ENCODE data around the gene EIF3D.

DNA sequence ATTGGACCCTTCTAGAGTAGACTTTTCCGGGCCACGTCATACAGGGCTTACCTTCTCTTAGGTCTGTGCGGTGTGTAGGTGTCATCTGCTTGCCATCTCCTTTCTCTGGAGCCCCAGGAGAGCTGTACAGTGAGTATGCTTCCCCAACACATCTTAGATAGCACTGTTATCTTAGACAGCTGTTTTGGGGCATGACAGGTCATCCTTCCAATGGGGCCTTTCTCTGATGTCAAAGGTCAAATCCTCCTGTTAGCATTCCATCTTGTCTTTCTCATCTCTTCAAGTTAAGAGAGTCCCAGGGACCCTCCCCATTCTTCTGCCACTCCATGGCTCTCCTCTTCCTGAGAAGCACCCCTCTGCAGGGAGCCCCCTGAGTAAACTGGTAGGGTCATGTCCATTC is 31.0 kb upstream of the EIF3D start:
- no peak for TF ChIP-seq YY1 (tag by site-specific recombination; IDR thresholded peaks at IDR 0.05)
- TF ChIP-seq, protein P1, sequence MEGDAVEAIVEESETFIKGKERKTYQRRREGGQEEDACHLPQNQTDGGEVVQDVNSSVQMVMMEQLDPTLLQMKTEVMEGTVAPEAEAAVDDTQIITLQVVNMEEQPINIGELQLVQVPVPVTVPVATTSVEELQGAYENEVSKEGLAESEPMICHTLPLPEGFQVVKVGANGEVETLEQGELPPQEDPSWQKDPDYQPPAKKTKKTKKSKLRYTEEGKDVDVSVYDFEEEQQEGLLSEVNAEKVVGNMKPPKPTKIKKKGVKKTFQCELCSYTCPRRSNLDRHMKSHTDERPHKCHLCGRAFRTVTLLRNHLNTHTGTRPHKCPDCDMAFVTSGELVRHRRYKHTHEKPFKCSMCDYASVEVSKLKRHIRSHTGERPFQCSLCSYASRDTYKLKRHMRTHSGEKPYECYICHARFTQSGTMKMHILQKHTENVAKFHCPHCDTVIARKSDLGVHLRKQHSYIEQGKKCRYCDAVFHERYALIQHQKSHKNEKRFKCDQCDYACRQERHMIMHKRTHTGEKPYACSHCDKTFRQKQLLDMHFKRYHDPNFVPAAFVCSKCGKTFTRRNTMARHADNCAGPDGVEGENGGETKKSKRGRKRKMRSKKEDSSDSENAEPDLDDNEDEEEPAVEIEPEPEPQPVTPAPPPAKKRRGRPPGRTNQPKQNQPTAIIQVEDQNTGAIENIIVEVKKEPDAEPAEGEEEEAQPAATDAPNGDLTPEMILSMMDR (tag by site-specific recombination; IDR thresholded peaks at IDR 0.05): no peak
- TF ChIP-seq, protein P2, sequence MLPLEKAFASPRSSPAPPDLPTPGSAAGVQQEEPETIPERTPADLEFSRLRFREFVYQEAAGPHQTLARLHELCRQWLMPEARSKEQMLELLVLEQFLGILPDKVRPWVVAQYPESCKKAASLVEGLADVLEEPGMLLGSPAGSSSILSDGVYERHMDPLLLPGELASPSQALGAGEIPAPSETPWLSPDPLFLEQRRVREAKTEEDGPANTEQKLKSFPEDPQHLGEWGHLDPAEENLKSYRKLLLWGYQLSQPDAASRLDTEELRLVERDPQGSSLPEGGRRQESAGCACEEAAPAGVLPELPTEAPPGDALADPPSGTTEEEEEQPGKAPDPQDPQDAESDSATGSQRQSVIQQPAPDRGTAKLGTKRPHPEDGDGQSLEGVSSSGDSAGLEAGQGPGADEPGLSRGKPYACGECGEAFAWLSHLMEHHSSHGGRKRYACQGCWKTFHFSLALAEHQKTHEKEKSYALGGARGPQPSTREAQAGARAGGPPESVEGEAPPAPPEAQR (tag by site-specific recombination; IDR thresholded peaks at IDR 0.05): no peak
- TF ChIP-seq REPIN1 (tag by site-specific recombination; IDR thresholded peaks at IDR 0.05; ENCODE audit: low read depth): no peak
- TF ChIP-seq ZNF837 (tag by site-specific recombination; IDR thresholded peaks at IDR 0.05): no peak
- no peak for TF ChIP-seq TCF7L2 (IDR thresholded peaks at IDR 0.05; ENCODE audit: borderline replicate concordance, low read depth, low read length)
- TF ChIP-seq ZNF654 (tag by site-specific recombination; IDR thresholded peaks at IDR 0.05; ENCODE audit: low read depth): no peak
- TF ChIP-seq ZNF341 (tag by site-specific recombination; IDR thresholded peaks at IDR 0.05; ENCODE audit: low read depth): no peak
